GM19238 (cell line): ENCODE data around the gene CD8A.
"Not testable (repeated sequence)": the region's sequence is repeated elsewhere in the genome, so short reads cannot be mapped to it uniquely, and the experiment has no call there.

Source experiments
- DNase-seq: peaks from one replicate; pipeline ENCODE4 v3.0.0; 2011; ENCODE audit warnings: low spot score; ENCODE audit not compliant: insufficient read length

CD8A gene

DNA sequence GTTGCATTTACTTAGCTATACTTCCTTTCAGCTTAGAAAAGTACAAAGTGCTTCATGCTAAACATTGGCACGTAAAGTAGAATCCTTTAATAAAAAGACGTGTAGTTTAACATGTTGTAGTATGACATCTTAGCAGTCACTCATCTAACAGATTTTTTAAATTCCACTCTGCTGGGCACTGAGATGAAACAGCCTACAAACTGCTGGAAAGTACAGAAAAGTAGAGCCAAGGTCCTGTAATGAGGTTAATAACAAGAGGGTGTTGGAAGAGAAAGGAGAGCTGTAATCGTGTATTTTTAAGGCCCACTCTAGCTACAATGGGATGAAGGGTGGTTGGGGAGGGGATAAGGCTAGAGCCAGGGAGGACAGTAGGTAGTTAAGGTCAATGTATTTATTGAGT lies 10.7 kb downstream of the CD8A start:
- no peak for DNase-seq

DNA sequence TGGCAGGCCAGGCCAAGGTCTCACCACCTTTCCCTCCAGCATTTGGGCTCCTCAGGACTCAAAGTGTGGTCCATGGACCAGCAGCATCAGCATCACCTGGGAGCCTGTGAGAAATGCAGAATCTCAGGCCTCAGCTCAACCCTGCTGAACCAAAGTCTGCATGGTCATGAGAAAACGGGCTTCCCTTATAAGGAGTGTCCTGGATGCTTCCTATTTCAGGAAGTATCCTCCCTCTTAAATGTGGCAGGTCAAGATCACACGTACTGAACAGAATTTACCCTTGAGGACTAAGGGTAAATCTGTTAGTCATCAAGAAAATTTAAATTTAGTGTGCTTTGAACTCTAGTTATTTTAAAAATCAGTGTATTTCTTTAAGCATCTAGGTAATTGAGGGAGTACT lies 11.8 kb downstream of the CD8A start:
- DNase-seq, result no peak

DNA sequence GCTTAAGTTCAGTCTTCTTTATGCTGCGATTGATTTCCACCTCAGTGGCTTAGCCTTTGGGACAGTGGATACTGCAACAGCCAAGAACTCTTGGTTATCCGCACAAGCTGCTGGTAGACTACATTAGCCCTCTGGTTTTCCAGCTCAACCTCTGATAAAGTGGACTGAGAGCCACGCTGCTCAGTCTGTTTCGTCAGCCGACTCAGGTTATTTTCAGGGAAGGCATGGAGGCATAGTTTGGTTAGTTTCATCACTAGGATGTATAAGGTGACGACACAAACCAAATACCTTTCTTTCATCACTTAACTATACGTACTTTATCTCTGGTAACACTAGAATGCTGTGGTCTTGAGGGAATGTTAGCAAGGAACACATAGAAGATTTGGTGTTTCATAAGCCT lies 14.2 kb downstream of the CD8A start:
- no peak for DNase-seq

DNA sequence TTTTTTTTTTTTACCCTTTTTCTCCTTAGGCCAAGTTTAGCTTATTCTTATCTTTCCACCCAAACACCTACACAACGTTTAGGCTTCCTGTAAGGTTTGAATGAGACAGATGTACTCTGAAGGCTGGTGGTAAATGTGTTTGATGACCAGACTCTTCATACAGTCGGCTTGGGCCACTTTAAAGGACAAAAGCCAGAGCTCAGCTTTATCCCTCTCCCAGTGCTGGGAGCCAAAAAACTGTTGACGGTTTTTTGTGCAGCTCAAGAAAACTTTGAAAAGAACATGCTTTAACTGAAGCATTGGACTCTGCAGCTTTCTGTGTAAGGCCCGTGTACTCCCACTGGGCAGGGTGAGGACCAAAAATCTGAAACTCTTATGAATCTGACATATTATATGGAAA lies 15.4 kb downstream of the CD8A start:
- DNase-seq, result no peak

DNA sequence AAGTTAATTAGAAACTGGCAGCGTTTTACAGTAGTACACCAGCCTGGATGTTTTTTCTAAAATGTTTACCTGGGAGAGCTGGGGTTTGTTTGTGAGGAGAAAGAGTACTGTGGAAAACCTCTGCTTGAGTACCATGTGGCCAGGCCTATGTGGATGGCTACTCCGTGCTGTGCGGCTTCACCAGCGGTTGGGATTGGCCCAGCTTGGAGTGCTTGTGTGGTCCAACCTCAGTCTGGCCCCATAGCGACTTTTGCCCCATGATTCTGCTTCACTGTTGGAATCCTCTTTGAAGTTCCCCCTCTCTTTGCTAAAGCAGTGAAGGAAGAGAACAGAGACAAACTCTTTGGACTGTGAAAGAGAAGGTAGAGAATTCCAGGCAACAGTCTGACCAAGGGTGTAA lies 15.9 kb downstream of the CD8A start:
- DNase-seq, result no peak

DNA sequence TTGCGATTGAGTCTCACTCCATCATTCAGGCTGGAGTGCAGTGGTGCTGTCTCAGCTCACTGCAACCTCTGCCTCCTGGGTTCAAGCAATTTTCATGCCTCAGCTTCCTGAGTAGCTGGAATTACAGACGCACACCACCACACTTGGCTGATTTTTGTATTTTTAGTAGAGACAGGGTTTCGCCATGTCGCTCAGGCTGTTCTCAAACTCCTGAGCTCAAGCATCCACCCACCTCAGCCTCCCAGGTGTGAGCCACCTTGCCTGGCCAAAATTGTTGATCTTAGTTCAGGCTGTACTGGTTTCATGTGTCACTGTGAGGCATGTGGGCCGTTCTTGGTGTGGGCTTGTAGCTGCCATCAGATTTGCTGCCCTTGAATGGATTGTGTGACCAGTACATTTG lies 18.1 kb downstream of the CD8A start:
- no peak for DNase-seq

DNA sequence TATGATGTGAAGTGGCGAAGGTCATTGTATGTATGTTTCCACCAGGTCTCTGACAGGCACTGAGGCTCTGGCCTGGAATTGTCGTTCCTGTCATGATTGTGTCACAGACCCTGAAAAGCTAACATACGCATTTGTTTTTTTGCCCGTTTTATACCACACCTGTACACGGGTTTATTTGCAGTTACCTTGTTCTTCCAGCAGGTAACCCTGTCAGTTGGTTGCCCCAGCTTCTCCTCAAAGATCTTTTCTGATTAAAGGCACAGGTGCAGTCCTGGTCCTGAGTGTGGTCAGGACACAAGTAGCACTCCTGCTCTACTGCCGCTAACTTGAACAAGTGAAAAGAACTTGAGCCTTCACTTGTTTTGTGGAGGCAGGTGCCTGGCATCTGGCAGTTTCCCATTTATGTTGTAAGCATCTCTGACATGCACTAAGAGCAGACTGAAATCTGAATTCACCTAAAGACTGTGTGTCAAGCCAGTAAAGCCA lies 19.9 kb downstream of the CD8A start:
- DNase-seq, result no peak

DNA sequence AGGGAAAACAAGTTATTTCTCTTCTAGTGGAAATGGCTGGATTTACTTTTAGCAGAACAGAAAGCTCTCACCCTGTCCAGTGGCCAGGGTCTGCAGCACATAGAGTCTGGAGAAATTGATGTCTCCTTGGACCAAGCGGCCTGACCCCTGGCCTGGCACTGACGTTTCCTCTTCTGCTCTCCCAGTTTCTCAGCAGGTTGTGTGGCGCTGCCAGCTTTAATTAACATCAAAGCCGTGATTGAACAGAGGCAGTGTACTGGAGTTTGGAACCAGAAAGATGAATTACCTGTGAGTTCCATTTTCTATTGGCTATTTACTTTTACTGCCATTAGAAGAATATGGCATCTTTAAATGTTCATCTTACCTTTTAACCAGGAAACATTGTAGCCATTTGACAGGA lies 20.9 kb downstream of the CD8A start:
- no peak for DNase-seq

DNA sequence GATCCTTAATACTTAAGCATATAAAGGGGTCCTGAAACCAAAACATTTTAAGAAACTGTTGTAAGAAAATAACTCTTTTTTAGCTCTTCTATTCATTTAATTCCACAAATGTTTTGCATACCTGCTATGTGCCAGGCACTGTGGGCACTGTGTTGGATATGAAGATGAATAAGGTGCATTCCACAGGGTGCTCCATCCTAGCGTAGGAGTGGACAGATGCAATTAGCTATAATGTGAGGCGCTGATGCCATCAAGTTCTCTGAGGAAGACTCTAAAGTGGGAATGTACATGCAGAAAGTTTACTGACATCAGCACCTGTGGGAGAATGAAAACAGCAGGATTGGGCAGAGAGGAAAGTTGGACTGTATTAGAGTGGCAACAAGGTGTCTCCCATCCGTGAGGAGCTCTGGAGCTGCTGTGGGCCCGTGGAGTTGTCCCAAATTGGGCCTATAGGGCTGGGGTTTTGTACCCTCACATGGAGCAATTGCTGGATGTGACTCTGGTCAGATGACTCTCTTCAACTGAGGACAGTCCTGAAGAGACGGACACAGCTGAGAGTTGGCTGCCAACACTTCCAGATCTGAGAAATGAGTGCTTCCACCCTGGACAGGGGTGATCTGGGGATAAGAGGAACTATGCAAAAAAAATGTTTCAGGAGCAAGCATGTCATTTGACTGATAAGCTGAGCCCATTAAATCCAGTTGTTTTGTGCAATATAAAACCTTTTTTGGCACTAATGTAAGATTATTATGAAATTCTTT lies 22.3 kb downstream of the CD8A start:
- DNase-seq, result no peak

DNA sequence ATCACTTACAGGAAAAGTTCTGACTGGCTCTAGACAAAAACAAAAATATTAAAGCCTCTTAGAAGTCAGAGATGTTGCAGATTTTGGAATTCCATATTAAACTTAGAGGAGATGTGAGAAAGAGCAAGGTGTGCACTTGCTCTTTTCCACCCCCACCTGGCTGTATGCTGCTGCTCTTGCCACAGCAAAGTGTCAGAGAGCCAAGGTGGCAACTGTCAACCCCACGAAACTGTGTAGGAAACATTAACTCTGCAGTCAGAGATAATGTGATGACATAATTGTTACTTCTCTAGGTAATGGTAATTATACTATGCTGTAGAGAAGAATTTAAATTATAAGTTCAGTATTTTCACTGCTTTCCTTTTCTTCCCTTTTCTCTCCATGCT lies 25.4 kb downstream of the CD8A start:
- DNase-seq, result no peak

DNA sequence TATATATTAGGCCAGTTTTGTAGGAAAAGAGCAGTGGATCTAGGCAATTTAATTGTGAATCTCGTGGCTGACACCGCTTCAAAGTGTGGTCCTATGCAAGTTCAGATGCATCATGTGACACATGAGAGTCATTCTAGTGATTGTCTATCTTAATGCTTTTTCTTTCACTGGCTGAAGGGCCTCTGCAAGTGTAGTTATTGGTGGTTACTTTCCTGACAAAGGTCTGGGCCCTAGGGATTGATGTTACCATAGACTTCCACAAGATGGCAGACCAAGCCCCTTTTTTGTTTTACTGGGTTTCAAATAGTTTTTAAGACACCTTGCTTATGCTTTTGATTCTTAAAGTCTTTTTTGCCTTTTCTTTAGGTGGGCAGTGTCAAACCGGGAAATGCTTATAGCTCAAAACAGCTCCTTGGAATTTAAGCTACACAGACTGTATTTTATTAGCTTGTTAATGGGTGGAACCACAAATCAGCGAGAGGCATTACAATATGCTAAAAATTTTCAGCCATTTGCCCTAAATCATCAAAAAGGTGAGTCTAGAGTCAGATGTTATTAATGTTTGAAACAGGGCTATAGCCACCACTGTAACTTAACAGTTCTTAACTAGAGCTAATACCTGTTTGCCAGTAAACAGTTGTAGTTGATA lies 25.9 kb downstream of the CD8A start:
- DNase-seq, result peak; percentile 33

DNA sequence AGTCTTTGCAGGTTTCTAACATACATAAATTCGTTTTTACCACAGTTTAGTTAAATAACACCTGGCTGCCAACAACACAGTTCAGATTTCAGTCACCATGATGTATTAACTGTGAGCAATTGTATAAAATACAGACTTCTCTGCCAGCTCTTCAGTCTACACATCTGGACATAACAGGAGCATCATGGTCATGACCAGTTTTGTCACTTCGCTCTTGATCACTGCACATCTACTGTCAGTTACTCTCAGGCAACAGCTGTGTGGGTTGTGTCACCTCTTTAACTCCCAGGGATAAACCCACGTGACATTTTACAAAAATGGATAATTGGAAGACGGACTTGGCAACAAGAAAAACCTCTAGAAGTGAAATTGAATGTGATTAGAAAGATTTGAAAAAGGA lies 30.3 kb downstream of the CD8A start:
- no peak for DNase-seq

DNA sequence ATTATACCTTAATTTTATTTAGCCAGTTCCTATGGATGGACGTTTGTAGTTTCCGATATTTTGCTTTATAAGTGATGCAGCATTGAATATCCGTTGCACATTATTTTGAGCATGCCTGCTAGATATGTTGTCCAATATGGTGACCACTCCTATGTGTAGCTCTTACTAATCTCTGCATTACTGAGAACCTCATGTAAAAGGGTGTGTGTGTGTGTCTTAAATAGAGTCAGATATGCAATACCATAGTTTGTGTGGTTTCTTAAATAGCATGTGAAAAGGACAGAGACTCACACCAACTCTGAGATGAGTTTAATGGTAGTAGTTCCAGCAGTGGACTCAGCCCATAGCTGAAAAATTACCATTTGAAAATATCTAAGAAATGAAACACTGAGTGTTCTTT lies 32.3 kb downstream of the CD8A start:
- DNase-seq, result no peak

DNA sequence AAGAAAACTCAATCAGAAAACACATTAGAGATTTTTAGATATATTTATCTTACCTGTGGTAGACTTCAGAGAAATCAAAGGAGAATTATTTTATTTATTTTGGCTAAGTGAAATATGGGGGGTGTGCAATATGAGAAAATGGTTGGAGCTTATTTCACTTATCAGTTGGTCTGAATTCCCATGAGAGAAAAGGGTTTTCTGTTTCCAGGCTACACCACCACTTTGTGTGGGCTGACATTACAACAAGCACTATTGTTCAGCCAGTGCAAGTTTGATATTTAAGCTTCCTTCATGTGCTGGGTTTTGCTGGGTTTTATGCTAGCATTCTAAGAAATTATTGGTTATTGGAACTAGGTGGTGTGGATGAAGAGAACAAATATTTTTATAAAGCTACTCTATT lies 37.1 kb downstream of the CD8A start:
- DNase-seq, result no peak

DNA sequence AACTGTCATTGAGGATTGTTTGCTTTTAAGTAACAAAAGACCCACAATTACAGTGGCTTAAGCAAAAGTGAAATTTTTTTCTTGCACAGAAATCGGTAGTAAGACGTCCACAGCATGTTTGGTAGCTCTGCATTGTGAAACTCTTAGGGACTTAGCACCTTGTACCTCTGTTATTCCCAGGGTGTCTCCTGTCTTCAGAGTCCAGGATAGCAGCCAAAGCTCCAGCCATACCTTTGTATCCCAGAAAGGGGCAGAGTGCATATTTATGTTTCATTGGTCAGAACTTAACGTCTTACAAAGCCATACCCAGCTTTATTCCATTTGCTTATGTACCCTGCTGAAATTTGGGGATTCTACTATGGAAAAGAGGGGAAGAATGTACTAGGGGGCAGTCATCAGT lies 37.8 kb downstream of the CD8A start:
- no peak for DNase-seq

DNA sequence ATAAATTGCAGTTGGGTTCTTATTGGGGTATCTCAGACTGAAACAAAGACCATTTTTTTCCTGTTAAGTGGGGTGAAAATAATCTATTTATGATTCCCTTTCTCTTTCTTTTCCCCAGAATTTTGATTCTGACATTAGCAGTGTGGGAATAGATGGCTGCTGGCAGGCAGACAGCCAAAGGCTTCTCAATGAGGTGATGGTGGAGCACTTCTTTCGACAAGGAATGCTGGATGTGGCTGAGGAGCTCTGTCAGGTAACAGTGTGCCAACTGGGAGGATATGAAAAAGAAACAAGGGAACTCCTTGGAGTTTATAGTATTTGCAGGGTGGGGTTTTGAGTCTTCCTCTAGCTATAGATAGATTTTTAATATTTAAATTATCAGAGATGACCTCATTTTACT lies 38.9 kb downstream of the CD8A start:
- DNase-seq, result no peak

DNA sequence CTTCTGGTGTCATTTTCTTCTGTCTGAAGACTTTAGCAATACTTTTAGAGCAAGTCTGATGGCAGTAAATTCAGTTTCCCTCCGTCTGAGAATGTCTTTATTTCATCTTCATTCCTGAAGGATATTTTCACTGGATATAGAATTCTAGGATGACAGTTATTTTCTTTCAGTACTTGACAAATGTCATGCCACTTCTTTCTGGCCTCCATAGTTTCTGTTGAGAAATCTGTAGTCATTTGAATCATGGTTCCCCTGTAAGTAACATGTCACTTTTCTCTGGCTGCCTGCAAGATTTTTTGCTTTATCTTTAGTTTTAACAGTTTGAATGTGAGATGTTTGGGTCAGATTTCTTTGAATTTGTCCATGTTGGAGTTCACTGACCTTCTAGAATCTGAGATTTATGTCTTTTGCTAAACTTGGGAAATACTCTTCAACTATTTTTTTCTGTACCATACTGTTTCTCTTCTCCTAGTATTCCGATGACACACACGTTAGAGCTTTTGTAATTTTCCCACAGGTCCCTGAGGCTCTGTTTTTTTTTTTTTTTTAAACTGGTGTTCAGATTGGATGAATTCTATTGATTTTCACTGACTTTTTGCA lies 40.4 kb downstream of the CD8A start:
- DNase-seq, result no peak

DNA sequence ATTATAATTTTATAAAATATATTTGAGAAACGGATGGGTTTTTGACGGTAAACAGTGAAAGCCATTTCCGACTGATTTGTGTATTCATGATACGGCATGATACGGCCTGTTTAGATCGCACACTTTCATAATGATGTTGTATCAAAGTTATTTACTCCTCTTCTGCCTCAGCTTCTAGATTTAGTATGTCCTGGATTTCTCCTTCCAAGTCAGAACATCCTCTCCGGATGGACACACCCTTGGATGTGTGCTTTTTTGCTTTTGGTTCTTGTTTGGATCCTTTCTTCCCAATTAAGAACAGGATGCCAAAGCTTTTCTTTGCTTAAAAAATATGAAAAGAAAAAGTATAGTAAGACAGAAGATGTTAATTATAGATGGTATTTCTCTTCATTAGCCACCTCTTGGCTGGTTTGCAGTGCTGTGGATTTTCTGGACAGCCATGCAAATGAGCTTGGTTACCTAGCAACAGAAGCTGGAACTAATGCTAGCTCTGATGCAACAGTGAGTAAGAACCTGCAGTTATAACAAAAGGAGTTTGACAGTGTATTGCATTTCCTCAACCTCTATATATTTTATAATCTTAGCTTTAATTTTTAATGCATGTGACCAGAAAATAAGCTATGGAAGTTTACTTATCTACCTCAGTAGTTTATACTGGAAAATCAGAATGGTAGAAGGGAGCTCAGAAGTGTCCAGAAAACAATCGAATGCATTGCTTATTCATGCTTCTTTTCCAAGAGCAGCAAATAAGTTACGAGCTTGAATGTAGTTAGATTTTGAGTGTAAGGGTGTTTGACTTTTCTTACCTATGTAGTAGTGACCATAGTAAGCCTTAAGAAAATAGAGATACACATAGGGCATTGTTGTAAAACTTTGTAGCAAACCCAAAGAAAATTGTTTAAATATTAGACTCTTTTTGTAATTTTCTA lies 42.7 kb downstream of the CD8A start:
- no peak for DNase-seq

DNA sequence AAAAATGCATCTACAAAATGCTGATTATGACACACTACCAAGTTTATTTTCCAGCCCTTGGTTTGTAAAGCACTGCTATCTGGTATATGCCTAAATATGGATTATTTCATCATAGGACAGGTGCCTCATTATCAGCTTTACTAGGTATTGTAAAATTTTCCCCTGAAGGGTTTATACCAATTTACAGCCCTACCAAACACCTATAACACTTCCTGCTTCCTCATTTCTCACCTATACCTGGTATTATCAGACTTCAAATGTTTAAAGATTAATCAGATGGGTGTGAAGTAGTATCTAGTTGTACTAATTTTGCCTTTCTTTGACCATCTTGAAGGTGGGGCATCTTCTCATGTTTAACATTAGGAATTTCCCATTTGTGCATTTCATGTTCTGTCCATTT lies 43.8 kb downstream of the CD8A start:
- no peak for DNase-seq

DNA sequence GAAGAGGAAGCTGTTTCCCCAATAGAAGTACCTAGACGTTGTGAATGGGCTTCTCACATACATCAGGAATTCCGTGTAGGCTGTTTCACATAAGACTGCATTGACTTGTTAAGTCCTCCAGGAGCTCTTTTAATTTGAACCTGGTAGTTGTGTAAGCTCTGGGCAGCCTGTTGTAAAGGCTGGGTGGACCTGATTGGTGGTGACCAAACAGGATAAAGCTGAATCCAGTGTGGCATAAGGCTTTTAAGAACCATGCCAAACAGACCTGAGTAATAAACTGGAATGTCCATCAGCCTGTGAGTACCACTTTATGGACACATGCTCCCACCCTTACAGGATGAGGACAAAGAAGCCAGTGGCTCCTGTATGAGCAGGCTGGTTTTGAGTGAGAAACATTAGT lies 46.6 kb downstream of the CD8A start:
- no peak for DNase-seq

DNA sequence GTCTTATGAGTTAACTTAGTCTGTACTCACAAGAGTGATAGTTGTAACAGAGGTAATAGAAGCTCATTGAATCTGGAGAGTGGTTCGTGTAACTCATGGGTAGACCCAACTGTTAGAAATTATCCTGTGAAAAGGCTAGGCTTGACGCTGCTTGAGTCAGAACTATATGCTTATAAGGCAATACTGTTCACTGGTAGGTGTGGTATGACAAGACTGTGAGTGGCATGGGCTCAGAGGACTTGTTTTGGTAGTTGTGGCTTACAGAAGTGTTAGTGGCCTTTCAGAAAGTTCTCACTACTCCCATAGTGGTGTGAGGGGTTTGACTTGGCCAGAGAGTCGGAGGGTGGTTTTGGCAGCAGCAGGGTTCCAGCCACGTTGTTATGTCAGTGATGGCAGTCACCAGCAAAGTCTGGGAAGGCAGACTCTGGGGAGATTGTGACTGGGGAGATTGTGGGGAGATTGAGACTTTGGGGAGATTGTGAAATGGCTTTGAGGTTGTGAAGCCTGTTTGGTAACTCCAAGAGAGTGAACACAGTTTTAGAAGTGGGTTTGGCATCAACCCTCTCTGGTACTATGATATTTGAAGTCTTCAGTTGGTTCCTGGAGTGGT lies 48.7 kb downstream of the CD8A start:
- DNase-seq, result not testable (repeated sequence)
